ENCODE results near the gene CACNG1.

Gene CACNG1

DNA sequence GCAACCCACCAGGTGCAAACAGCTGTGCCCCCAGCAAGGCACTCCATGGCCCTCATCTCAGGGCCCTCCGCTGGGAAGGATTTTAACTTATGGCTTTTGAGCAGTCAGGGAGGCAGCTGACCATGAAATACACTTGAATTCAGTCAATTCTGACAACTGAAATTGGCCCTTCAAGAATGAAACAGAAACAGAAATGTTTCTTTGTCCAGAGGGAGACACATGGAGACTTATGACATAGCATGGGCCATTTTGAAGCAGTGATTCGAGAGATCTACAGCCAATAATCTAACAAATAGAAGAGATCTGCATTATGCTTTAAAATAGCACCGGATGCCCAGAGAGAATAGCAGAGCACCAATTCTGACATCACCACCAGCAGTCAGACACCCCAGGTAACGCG is 7.5 kb downstream of the CACNG1 start:
- DNase-seq (ENCODE audit: low spot score) = no peak

DNA sequence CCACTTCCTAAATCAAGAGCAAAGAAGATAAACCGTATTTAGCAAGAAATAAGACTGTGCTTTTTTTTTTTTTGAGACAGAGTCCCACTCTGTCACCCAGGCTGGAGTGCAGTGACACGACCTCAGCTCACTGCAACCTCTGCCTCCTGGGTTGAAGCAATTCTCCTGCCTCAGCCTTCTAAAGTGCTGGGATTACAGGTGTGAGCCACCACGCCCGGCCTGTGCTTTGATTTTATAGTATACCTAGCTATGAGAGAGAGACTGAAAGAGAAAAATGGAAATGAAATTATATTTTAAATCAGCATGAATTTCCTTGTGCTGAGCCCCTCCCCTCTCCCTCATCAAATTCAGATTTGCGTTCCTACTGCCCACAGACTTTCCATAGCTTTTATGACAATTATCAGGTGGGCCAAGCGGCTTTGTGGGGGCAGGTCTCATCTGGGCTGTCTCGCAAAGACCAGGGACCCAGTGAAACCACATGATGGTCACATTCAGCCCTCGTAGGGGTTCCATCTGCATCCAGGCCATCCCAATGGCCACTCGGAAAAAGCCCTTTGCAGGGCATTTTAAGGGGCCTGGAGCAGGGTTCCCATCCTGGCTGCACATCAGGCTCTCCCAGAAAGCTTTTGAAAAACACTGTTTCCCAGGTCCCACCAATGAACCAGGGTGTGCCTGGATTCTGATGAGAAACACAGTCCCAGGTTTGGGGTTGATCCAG is 8.5 kb downstream of the CACNG1 start:
- DNase-seq (ENCODE audit: low spot score) = no peak

- DNase-seq (ENCODE audit: low spot score) = no peak
Measured at GRCh38 chr17:67053438-67054000, 9.2 kb downstream of the CACNG1 start.

DNA sequence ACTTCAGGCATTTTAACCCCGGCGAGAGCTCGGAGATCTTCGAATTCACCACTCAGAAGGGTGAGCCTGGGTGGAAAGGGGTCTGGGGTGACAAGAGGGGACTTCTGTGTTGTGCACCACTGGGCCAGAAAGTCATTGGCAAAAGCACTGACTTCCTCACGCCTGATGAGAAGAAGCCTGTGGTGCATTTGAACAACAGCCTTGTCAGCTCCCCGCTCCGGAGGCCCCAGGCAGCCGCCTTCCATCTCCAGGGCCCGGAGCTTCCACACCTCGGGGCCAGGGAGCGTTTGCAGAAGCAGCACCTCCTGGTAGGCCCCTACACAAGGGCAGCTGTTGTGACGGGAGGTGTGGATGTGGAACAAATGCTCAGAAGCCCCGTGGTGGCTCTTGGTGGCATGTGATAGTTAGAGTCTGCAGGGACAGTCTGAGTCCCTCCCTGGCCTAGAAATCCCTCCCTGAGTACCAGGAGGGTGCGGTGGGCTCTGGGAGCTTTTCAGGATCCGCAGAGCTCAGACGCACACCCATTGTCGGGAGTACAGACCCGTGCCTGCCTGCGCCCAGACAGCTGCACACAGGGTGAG is 9.7 kb downstream of the CACNG1 start:
- DNase-seq (ENCODE audit: low spot score) = no peak

- DNase-seq (ENCODE audit: low spot score) = no peak
Measured at GRCh38 chr17:67054608-67055007, 10.3 kb downstream of the CACNG1 start.

DNA sequence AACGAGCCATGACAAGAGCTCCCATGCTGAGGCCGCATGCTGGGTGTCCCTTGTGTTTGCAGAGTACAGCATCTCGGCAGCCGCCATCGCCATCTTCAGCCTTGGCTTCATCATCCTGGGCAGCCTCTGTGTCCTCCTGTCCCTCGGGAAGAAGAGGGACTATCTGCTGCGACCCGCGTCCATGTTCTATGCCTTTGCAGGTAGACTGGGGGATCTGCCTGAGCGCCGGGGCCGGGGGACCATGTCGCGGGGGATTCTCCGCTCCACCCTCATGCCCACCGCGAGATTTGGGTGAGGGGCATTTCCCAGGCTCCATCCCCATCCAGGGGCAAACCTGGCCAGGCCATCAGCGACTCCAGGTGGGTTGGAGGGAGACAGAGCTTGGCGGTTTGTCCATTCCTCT is 10.7 kb downstream of the CACNG1 start:
- DNase-seq (ENCODE audit: low spot score) = no peak

- no peak for DNase-seq (ENCODE audit: low spot score)
Measured at GRCh38 chr17:67055811-67056745, 11.7 kb downstream of the CACNG1 start.

DNA sequence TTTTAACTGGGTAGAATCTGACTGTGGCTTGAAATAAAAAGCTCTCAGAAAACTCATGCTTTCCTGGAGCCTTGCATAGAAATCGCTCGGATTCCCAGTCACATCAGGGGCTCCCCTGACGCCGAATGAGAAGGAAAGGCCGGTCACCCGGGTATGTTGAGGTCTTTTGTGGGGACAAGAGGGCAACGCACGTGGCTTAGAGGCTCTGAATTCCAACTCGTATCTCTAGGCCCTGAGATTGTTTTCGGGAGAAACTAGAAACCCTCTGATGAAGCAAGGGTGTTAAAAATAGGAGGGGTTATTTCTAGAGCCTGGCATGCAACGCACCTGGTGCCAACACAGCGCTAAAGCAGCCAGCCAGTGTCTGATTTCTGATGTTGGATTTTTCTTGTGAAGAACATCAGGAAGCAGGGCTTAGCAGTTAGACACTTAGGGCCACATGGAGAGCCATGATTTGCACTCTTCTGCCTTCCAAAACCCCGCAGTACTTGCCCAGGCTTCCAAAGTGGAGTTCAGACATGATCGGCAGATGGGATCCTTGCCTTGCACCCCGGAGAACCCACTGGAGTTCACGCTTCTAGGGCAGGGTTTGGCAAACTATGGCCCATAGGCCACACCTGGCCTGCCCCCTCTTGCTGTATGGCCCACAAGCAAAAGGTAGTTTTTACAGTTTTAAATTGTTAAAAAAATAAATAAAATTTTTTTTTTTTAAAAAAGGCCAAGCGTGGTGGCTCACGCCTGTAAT is 12.6 kb downstream of the CACNG1 start:
- no peak for DNase-seq (ENCODE audit: low spot score)

GRCh38 chr17:67058036-67058435 is 13.7 kb downstream of the CACNG1 start:
- DNase-seq (ENCODE audit: low spot score) = no peak

DNA sequence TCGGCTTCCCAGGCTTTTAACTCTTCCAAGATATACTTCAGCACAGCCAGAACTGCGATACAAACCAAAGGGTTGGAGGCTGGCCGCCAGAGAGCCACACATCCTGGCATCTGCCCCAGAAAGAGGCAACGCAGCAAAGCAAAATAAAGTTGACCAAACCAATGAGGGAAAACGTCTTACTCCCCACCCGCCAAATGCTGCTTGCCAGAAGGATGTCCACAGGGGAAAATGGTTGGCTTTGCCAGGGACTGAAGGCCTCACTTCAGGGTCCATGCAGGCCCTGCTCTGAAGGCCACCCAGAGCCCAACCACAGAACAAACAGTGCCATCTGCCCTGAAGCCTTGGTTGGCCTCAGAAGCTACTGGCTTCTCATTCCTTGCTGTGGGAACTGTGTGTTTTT is 15.0 kb downstream of the CACNG1 start:
- peak; percentile 19 for DNase-seq (ENCODE audit: low spot score)

DNA sequence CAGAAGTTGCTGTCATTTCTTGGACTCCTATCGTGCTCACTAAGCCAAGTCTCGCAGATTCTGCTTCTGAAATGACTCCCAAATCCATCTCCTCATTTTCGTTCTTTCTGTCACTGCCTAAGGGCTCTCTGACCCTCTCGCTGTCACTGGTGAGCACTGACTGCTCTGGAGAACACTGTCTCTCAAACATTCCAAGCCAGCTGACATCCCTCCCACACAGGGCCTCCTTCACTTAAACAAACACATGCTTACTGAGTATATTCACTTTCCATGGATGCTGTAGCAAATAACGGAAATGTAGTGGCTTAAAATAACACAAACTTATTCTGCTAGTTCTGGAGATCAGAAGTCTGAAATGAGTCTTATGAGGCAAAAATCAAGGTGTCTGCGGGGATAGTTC is 18.8 kb downstream of the CACNG1 start:
- DNase-seq (ENCODE audit: low spot score) = no peak

DNA sequence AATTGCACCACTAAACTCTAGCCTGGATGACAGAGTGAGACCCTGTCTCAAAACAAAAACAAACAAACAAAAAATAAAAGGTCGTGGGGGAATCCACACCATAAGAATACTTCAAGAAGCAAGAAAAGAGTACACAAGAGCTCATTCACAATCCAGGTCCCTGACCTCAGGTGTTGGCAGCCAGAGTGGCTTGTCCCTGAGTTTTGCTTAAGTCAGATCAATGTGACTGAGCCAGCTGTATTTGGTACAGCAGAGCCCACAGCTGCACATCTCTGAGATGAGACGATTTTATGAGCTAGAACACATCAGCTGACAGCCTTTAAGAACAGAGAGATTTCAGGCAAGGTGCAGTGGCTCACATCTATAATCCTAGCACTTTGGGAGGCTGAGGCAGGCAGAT is 22.4 kb downstream of the CACNG1 start:
- no peak for DNase-seq (ENCODE audit: low spot score)

GRCh38 chr17:67067571-67068482 is 23.5 kb downstream of the CACNG1 start:
- no peak for DNase-seq (ENCODE audit: low spot score)

DNA sequence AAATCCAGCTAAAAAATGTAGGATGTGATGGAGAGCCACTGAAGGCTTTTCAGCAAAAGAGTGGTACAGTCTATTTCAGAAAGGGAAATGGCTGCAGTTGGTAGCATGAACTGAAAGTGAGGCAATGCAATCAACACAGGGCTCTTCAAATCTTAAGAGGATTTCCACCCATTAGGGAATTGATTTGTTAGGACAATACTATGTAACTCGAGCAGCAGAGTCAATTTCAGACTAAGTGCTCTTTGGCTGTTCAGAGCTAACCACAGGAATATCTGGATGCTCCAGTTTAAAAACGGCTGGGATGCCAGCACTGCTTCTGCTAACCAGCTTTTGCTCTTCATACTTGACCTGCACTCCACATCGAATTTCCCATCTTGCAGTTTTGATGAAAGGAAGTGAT is 24.6 kb downstream of the CACNG1 start:
- no peak for DNase-seq (ENCODE audit: low spot score)

DNA sequence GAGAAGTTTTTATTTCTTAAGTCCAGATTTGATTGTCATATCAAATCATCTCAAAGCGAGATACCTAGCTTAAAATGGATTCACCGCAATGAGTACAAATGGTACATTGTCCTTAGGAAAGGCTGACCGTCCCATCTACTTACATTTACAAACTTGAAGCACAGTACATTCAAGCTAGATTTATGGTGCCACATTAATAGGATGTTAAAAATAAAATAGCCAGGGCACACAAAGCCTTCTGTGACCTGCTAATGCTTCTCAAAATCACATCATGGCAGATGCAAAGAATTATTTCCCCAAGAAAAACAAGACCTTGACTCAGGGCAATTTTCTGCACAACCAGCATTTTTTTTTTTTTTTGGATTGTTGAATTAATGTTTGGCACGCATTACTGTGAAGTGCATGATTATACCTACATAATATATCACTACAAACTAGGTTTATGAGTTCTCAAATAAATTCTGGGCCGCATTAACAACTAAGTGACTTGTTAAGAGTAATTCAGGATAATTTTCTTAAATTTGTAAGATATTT is 25.3 kb downstream of the CACNG1 start:
- no peak for DNase-seq (ENCODE audit: low spot score)

- no peak for DNase-seq (ENCODE audit: low spot score)
Measured at GRCh38 chr17:67071595-67071994, 27.2 kb downstream of the CACNG1 start.

GRCh38 chr17:67072885-67073284 is 28.5 kb downstream of the CACNG1 start:
- no peak for DNase-seq (ENCODE audit: low spot score)

GRCh38 chr17:67074781-67075180 is 30.4 kb downstream of the CACNG1 start:
- DNase-seq (ENCODE audit: low spot score) = no peak

GRCh38 chr17:67076290-67076689 is 31.9 kb downstream of the CACNG1 start:
- no peak for DNase-seq (ENCODE audit: low spot score)

GRCh38 chr17:67078292-67078691 is 33.9 kb downstream of the CACNG1 start:
- no peak for DNase-seq (ENCODE audit: low spot score)

DNA sequence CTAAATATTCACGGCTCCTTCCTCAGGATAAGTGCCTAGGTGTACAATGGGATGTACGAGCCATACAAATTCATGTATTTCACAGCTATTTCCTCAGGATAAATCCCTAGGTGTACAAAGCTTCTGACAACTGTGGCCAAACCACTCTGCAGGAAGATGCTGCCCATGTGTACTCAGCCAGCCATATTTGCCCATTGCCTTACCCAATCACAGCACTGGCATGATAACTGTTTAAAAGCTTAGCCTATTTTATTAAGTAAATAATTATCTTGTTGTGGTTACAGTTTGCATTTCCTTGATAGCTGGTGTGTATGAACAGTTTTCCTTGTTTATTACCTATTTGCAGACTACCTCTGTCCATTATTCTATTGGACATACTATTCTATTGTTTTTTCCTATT is 35.1 kb downstream of the CACNG1 start:
- DNase-seq (ENCODE audit: low spot score) = no peak

Measured in globus pallidus (tissue), 1 donor.